ENCODE measurements around the gene PYCARD. TPM values are rescaled to one million over a fixed set of nuclear protein-coding genes. Genes with fewer than 3 reads are reported as not detected.

The PYCARD gene
- total and polyA plus RNA-seq, 10 of the 15 experiments (the other 5 are each of a cell fraction or from before 2014, with no cell fraction given) = 5.1 to 106 (median 45.9) TPM

GRCh38 chr16:31179747-31180459 lies 22.7 kb downstream of the PYCARD start, which contains the start of gene FUS:
Gene FUS (plus strand): TSS chr16:31180139. CDS start chr16:31180215, 76 bp downstream.
- H3K4me2 ChIP-seq (ENCODE audit: control insufficient read depth, insufficient read depth) = peak within 1 kb of the TSS; percentile 100
- in situ Hi-C loops (cut with MboI) (no loop called here), intact Hi-C loops (cut with micrococcal nuclease; ENCODE audit: unreplicated experiment) (loop anchor here (5.0 to 10.0 kb wide), 2 partner anchors 183 to 695 kb away; partner anchors contain the start of gene ZNF267)
- H3K36me3 ChIP-seq (ENCODE audit: control insufficient read depth in 2 of 2, insufficient read depth in 2 of 2, low read length in 1 of 2) = peaks cover 9 to 12% of the 10 kb centered on the region in 2 experiments
- POLR2A ChIA-PET = interaction anchor here (0.5 to 2.5 kb wide), 13 partner anchors 9 to 432 kb away, joined by 3 to 26 read pairs (median 3); partner anchors contain the start of genes ARMC5, KAT8, PHKG2 and PYCARD
- H3K27me3 ChIP-seq (replicated peaks in 1 of 2; ENCODE audit: control insufficient read depth in 2 of 2, insufficient read depth in 2 of 2, low read length in 1 of 2) = no peaks in the 10 kb centered on the region
- peak within 1 kb of the TSS; percentile 91 for H3K9ac ChIP-seq (ENCODE audit: control insufficient read depth, insufficient read depth, low read length)
- under 1% methylated on average over 69 of the region's 69 CpGs for WGBS (ENCODE audit: insufficient coverage, insufficient replicate concordance, low lambda C conversion rate, missing lambda C conversion rate)
- CTCF ChIA-PET = interaction anchor here (0.6 to 2.5 kb wide), 6 partner anchors 23 to 263 kb away, joined by 3 to 13 read pairs (median 5); partner anchors contain the start of genes PYCARD, PYDC1 and ZNF843
- H3K4me3 ChIP-seq = peak within 1 kb of the TSS; percentile 87
- SMC1A ChIA-PET (ENCODE audit: uncharacterized antibody, unreplicated experiment) = interaction anchor here (0.9 to 2.1 kb wide), 10 partner anchors 12 to 689 kb away, joined by 3 to 6 read pairs (median 4); partner anchors contain the start of genes PYCARD, ZNF646 and ZNF668
- peaks cover 22% of the 10 kb centered on the region for H3K4me1 ChIP-seq (ENCODE audit: control insufficient read depth, insufficient read depth, low read length)
- DNase-seq (ENCODE audit: low read depth, low spot score) (peak; percentile 50), ATAC-seq (peak; percentile 78), FAIRE-seq (peak; percentile 91)
- RAD21 ChIA-PET (ENCODE audit: unreplicated experiment) = interaction anchor here (1.1 to 2.6 kb wide), 6 partner anchors 22 to 280 kb away, joined by 3 to 20 read pairs (median 4); partner anchors contain the start of genes ARMC5, PYCARD and ZNF668
- H3K9me3 ChIP-seq (replicated peaks; ENCODE audit: control insufficient read depth, insufficient read depth, low read length) = 0 out of 3 replicates have a peak, but pooled peaks cover 1% of the 10 kb centered on the region
- peaks cover 53% of the 10 kb centered on the region for H3K79me2 ChIP-seq (ENCODE audit: control insufficient read depth, insufficient read depth, low read length)
- H3K27ac ChIP-seq (ENCODE audit: control insufficient read depth, insufficient read depth) = peak within 1 kb of the TSS; percentile 98
- H2AFZ ChIP-seq (ENCODE audit: control insufficient read depth, low read depth, low read length) = peak within 1 kb of the TSS; percentile 99
- H4K20me1 ChIP-seq (ENCODE audit: control insufficient read depth, insufficient read depth) = peaks cover 26% of the 10 kb centered on the region
- BruUV-seq (replicated peaks) = no TSS peak
- TF ChIP-seq USF1 (IDR thresholded peaks at IDR 0.05; ENCODE audit: borderline replicate concordance, extremely low read length, insufficient read depth, low read depth, low read length) (no peak), TCF7 (IDR thresholded peaks at IDR 0.05; ENCODE audit: borderline replicate concordance) (no peak; the same call in 1 of the 2 replicates), STAT1 (conservative IDR thresholded peaks at IDR 0.05) (peak; percentile 98), NFYB (IDR thresholded peaks at IDR 0.05; ENCODE audit: insufficient read depth, low read depth, low read length) (no peak), SREBF1 (IDR thresholded peaks at IDR 0.05; ENCODE audit: low read length) (peak; percentile 100), MYB (IDR thresholded peaks at IDR 0.05; ENCODE audit: borderline replicate concordance, low read depth, low read length) (0 out of 2 replicates have a peak, but pooled peaks have one; percentile 20), FOXM1 (IDR thresholded peaks at IDR 0.05; ENCODE audit: low read depth, low read length) (peak; percentile 84), CHD4 (IDR thresholded peaks at IDR 0.05) (no peak), ZNF274 (IDR thresholded peaks at IDR 0.05; ENCODE audit: insufficient read depth, insufficient read length) (no peak), CTCF (IDR thresholded peaks at IDR 0.05 in 2 of 3, conservative IDR thresholded peaks at IDR 0.05 in 1 of 3; ENCODE audit: control insufficient read depth in 2 of 3, extremely low read depth in 1 of 3, insufficient read depth in 1 of 3, low read depth in 3 of 3, low read length in 3 of 3) (no peak), CEBPB (IDR thresholded peaks at IDR 0.05; ENCODE audit: borderline replicate concordance in 1 of 2, low read depth in 2 of 2, low read length in 2 of 2) (peak in 1 of 2 experiments; percentile 43; a peak in 1 of 4 replicates), KDM1A (IDR thresholded peaks at IDR 0.05; ENCODE audit: borderline replicate concordance) (no peak), SIX5 (IDR thresholded peaks at IDR 0.05; ENCODE audit: low read depth, low read length, severe bottlenecking) (peak; percentile 35), ATF3 (IDR thresholded peaks at IDR 0.05; ENCODE audit: borderline replicate concordance, extremely low read depth, low read depth, low read length) (no peak), HSF1 (IDR thresholded peaks at IDR 0.05; ENCODE audit: low read depth, low read length) (peak; percentile 89), POLR2A (IDR thresholded peaks at IDR 0.05; ENCODE audit: low read depth, low read length) (peak; percentile 91), RBBP5 (conservative IDR thresholded peaks at IDR 0.05) (peak; percentile 64; the same call in 1 of the 2 replicates), ZNF24 (IDR thresholded peaks at IDR 0.05) (no peak), BMI1 (IDR thresholded peaks at IDR 0.05; ENCODE audit: borderline replicate concordance) (no peak)
